ENCODE measurements around the gene TP53BP2. TPM values are rescaled to one million over a fixed set of nuclear protein-coding genes. Genes with fewer than 3 reads are reported as not detected.
"Not testable (repeated sequence)": the region's sequence is repeated elsewhere in the genome, so short reads cannot be mapped to it uniquely, and the experiment has no call there.

Gene TP53BP2
- total RNA-seq: 22.1 TPM
- long read RNA-seq, full-length matches to known transcripts: 5 of 11 reads
- long read RNA-seq, partial matches to known transcripts: 2 of 11 reads
- long read RNA-seq, other reads (novel, unspliced or antisense): 4 of 11 reads

DNA sequence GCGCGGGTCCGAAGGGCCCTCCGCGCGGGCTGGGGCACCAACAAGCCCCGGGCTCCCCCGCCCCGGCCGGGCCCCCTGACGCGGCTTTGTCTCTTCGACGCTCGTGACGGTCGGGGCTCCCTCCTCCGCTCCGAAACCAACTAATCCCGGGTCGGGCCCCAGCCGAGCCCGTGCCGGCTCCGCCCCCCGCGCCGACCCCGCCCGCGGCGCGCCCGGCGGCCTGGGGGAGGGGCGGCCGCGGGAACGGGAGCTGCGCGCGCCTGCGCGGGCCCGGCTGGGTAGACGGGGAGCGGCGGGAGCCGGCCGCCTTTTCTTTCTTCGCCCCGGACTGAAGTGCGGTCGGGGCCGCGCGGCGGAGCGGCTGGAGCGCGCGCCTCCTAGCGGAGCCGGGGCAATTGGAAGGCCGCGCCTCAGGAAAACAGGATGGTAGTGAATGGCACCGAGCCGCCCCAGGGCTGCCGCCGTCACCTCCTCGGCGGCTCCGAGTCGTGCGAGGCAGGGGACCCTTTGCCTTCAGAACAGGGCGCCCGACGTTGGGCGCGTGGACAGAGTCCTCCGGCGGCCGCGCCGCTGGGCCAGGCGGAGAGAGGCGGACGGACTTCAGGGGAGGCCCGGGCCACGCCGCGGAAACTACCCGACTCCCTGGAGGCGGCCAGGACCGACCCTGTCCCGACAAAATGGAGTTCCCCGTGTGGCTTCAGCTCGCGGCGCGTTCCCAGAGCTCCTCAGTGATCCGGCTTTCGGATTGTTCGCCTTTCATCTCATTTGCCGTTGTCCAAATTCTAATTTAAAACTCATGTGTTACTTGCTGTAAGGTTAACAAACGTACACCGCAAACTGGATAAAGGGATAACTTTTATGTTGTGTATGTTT, at the start of gene TP53BP2:
TP53BP2 (minus strand) TSS at position 138 of the 873 bp plus-strand sequence. CDS start 267 bp downstream, outside the sequence.
- intact Hi-C loops (cut with micrococcal nuclease): no loop called here
- DNase-seq (peak; percentile 95), ATAC-seq (peak; percentile 96)

- intact Hi-C loops (cut with micrococcal nuclease); DNase-seq; ATAC-seq: not testable (repeated sequence)
Observed at GRCh38 chr1:223890494-223890893, 44.7 kb upstream of the TP53BP2 start.

DNA sequence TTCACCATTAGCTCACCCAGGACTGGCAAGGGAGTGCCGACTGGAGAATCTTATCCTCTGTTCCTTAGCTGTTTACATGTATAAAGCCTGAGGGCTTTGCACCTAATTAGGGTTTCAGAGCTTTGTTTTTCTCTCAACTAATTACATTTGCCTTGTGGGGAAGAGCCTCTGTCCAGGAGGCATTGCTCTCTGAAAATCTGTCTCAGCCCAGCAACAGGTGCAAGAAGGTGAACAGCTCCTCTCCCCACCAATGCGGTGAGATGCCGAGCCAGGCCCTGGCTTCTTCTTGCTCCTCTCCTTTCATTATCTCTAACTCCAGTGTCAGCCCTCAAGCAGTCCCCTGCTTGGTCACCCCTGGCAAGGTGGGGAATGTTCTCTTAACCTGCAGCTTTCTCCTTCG, 43.6 kb upstream of the TP53BP2 start:
- intact Hi-C loops (cut with micrococcal nuclease); DNase-seq; ATAC-seq: not testable (repeated sequence)

- DNase-seq (no peak), ATAC-seq (peak; percentile 89)
- intact Hi-C loops (cut with micrococcal nuclease): no loop called here
Observed at GRCh38 chr1:223887747-223888418, 42.1 kb upstream of the TP53BP2 start.

DNA sequence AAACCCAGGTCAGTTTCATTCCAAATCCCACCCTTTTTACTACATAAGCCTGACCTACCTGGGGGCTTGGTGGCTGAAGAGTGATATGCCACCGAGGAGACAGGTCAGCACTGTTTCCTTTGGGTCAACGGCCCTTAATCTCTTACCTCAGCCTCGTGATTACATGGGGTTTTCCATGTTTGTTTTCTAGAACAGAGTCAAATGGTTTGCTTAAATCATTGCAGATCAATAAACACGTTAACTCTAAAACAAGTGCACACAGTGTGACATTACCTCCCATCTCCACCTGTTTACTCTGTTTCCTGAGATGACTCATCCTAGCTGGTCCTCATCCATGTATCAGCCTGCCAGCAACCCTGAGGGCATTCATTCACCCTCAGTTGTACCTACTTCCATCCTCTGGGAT, 40.8 kb upstream of the TP53BP2 start:
- no peak for ATAC-seq
- intact Hi-C loops (cut with micrococcal nuclease): no loop called here
- no peak for DNase-seq

- DNase-seq: no peak
- no peak for ATAC-seq
- intact Hi-C loops (cut with micrococcal nuclease): no loop called here
Observed at GRCh38 chr1:223885614-223886013, 39.9 kb upstream of the TP53BP2 start.

- DNase-seq (no peak), ATAC-seq (no peak)
- intact Hi-C loops (cut with micrococcal nuclease): no loop called here
Observed at GRCh38 chr1:223878598-223879325, 33.0 kb upstream of the TP53BP2 start.

GRCh38 chr1:223877804-223878203, 32.1 kb upstream of the TP53BP2 start:
- DNase-seq (no peak), ATAC-seq (no peak)
- intact Hi-C loops (cut with micrococcal nuclease): no loop called here

DNA sequence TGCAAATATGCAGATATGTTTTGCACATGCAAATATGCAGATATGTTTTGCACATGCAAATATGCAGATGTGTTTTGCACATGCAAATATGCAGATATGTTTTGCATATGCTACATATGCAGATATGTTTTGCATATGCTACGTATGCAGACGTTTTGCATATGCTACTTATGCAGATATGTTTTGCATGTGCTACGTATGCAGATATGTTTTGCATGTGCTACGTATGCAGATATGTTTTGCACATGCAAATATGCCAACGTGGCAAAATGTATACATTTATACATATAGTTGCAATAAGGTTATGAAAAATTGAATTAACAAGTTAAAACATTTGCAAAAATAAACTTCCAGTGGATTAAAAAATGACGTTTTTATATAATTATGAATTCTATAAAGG, 30.8 kb upstream of the TP53BP2 start:
- ATAC-seq (no peak), DNase-seq (no peak)
- intact Hi-C loops (cut with micrococcal nuclease): no loop called here

DNA sequence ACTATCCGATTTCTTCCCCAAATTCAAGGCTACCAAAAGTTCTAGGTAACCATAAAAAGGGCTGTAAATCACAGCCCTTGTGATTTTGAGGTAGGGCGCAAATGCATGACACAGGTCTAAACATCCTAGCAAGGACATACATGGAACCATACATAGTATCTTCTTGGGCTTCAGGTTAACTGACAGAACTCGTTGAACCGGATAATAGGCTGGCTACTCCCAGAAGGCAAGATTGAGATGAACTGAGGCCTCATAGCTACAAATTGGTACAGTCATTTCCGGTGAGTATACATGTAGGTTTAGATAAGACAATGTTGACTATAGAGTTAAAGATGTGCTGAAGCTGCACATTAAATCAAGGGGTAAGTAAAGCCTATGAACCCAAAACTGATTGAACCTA, 27.3 kb upstream of the TP53BP2 start:
- intact Hi-C loops (cut with micrococcal nuclease): no loop called here
- DNase-seq (no peak), ATAC-seq (no peak)

- no peak for ATAC-seq
- intact Hi-C loops (cut with micrococcal nuclease): no loop called here
- DNase-seq: no peak
Observed at GRCh38 chr1:223872308-223872901, 26.7 kb upstream of the TP53BP2 start.

GRCh38 chr1:223870617-223871574, 25.1 kb upstream of the TP53BP2 start:
- DNase-seq: no peak
- peak; percentile 23 for ATAC-seq
- intact Hi-C loops (cut with micrococcal nuclease): no loop called here

GRCh38 chr1:223864599-223865368, 19.0 kb upstream of the TP53BP2 start:
- ATAC-seq; DNase-seq; intact Hi-C loops (cut with micrococcal nuclease): not testable (repeated sequence)

- ATAC-seq: no peak
- intact Hi-C loops (cut with micrococcal nuclease): no loop called here
- no peak for DNase-seq
Observed at GRCh38 chr1:223864084-223864483, 18.3 kb upstream of the TP53BP2 start.

DNA sequence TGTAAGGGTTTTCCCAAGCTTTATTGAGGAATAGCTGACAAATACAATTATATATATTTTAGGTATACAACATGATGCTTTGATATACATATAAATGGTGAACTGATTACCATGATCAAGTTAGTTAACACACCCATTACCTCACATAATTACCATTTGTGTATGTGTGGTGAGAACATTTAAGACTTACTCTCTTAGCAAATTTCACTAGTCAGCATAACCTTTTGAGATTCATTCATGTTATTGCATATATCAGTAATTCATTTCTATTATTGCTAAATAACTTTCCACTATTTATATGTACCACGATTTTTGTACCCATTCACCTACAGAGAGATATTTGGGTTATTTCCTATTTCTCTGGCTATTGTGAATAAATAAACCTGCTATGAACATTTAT, 16.2 kb upstream of the TP53BP2 start:
- ATAC-seq: no peak
- intact Hi-C loops (cut with micrococcal nuclease): no loop called here
- DNase-seq: no peak

DNA sequence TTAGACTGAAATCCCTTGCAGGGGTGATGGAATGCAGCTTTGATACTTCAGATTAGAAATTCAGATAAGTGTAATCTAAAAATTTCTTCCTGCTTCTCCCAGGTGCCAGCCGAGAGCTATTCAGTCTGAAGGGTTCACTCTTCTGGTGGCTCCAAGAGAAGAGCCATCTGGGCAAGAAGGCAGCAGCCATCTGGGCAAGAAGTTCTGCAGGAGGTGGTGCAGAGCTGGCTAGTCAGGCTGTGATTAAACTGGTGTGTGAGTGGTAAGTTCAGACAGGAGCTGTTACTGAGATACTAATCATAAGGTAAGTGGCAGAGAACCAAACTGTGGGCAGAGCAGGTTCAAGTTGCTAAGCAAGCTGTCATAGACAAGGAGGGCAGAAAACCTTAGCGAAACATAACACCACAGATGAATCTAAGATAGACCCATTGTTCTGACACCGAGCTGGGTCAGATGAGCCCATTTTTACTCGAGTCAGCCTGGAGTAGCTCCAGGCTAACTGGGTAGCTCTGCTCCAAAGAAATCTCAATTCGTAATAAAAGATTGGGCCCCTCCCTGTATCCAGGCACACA, 14.4 kb upstream of the TP53BP2 start:
- intact Hi-C loops (cut with micrococcal nuclease): no loop called here
- no peak for DNase-seq
- ATAC-seq: no peak

DNA sequence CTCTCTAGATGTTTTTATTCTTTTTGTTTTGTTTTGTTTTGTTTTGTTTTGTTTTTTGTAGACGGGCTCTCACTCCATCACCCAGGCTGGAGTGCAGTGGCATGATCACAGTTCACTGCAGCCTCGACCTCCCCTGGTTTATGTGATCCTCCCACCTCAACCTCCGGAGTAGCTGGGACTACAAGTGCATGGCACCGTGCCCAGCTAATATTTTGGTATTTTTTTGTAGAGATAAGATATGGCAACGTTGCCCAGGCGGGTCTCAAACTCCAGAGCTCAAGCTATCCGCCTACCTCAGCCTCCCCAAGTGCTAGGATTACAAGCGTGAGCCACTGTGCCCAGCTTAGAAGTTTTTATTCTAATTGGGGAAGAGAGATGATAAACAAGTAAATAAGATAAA, 13.3 kb upstream of the TP53BP2 start:
- DNase-seq (no peak), ATAC-seq (no peak)
- intact Hi-C loops (cut with micrococcal nuclease): no loop called here
